WTC11 (cell line): ENCODE results near the gene SPANXN4. TPM values are rescaled to one million over a fixed set of nuclear protein-coding genes. Genes with fewer than 3 reads are reported as not detected.

ENCODE experiments used
- ATAC-seq: fragments of 200-7000 bp; cut with Tn5 transposase; 2 replicates; pipeline ENCODE4 v1.10.0; 2021; ENCODE audit warnings: mild to moderate bottlenecking, moderate library complexity
- CTCF ChIA-PET: fragments of 300-600 bp; sonication (Branson Sonifier 250); formaldehyde crosslinking; loops from one replicate; lab custom pipeline; 2021; ENCODE audit warnings: antibody characterized with exemption; lab: Charles Lee
- POLR2A ChIA-PET: fragments of 350-600 bp; sonication (Branson Sonifier 250); formaldehyde crosslinking; loops from one replicate; lab custom pipeline; 2021; ENCODE audit warnings: antibody characterized with exemption; lab: Charles Lee
- DNase-seq: peaks from one replicate; pipeline ENCODE4 v3.0.0; 2021; ENCODE audit warnings: low spot score
- H3K27ac Mint-ChIP-seq: 2 replicates; pipeline ENCODE4 v1.8.0; 2021; ENCODE audit warnings: mixed read lengths
- H3K27me3 Mint-ChIP-seq: 2 replicates; pipeline ENCODE4 v1.8.0; 2021; ENCODE audit warnings: low read depth, mild to moderate bottlenecking, moderate library complexity, mixed read lengths
- H3K36me3 Mint-ChIP-seq: 2 replicates; pipeline ENCODE4 v1.8.0; 2021; ENCODE audit warnings: mixed read lengths
- H3K4me1 Mint-ChIP-seq: 2 replicates; pipeline ENCODE4 v1.8.0; 2022; ENCODE audit warnings: mixed read lengths
- H3K4me3 Mint-ChIP-seq: 2 replicates; pipeline ENCODE4 v1.8.0; 2021; ENCODE audit warnings: mild to moderate bottlenecking, moderate library complexity, mixed read lengths
- H3K9me3 Mint-ChIP-seq: 2 replicates; pipeline ENCODE4 v1.8.0; 2021; ENCODE audit warnings: mixed read lengths
- EMX1 ChIP-seq: fragments of 250-450 bp; sonication (Bioruptor Pico); IDR thresholded peaks from 2 replicates; pipeline ENCODE4 v1.8.0; 2021; ENCODE audit warnings: mild to moderate bottlenecking
- ESRRA ChIP-seq: sonication (generic); formaldehyde crosslinking; IDR thresholded peaks from 2 replicates; pipeline ENCODE4 v1.8.1; 2022; ENCODE audit warnings: mild to moderate bottlenecking, missing genetic modification reagents, borderline replicate concordance
- GTF2I ChIP-seq: fragments of 250-450 bp; sonication (Bioruptor Pico); conservative IDR thresholded peaks from 2 replicates; pipeline ENCODE4 v1.4.0; 2021; ENCODE audit warnings: mild to moderate bottlenecking
- JUN ChIP-seq: sonication (generic); formaldehyde crosslinking; IDR thresholded peaks from 2 replicates; pipeline ENCODE4 v1.8.0; 2023; ENCODE audit warnings: mild to moderate bottlenecking, missing genetic modification reagents
- MXD4 ChIP-seq: fragments of 250-450 bp; sonication (Bioruptor Pico); IDR thresholded peaks from 2 replicates; pipeline ENCODE4 v1.8.0; 2021; ENCODE audit warnings: mild to moderate bottlenecking, moderate library complexity, borderline replicate concordance
- NFYB ChIP-seq: sonication (generic); formaldehyde crosslinking; conservative IDR thresholded peaks from 2 replicates; pipeline ENCODE4 v1.8.0; 2022; ENCODE audit warnings: low read depth, missing genetic modification reagents
- SMAD3 ChIP-seq: sonication (generic); formaldehyde crosslinking; IDR thresholded peaks from 2 replicates; pipeline ENCODE4 v1.8.0; 2022; ENCODE audit warnings: missing genetic modification reagents, mild to moderate bottlenecking, borderline replicate concordance
- SMAD4 ChIP-seq: sonication (generic); formaldehyde crosslinking; IDR thresholded peaks from 2 replicates; pipeline ENCODE4 v1.8.0; 2022; ENCODE audit warnings: mild to moderate bottlenecking, missing genetic modification reagents
- ZNF423 ChIP-seq: fragments of 250-450 bp; sonication (Bioruptor Pico); IDR thresholded peaks from 2 replicates; pipeline ENCODE4 v2.1.2; 2022; ENCODE audit warnings: mild to moderate bottlenecking, moderate library complexity
- ZNF671 ChIP-seq: fragments of 250-450 bp; sonication (Bioruptor Pico); IDR thresholded peaks from 2 replicates; pipeline ENCODE4 v1.8.0; 2021; ENCODE audit warnings: mild to moderate bottlenecking
- total RNA-seq: library from RNA; stranded (reverse); gene quantifications from 3 replicates; pipeline ENCODE4 v1.2.3, GENCODE V29; 2021
- TF ChIP-seq, protein P1 (sequence below): sonication (generic); formaldehyde crosslinking; IDR thresholded peaks from 2 replicates; pipeline ENCODE4 v1.8.1; 2023; ENCODE audit warnings: mild to moderate bottlenecking, missing genetic modification reagents, borderline replicate concordance
- TF ChIP-seq, protein P2 (sequence below): fragments of 200-600 bp; IDR thresholded peaks from 2 replicates; pipeline ENCODE4 v1.8.0; 2022; ENCODE audit warnings: antibody characterized with exemption
- TF ChIP-seq, protein P3 (sequence below): sonication (generic); formaldehyde crosslinking; IDR thresholded peaks from 2 replicates; pipeline ENCODE4 v1.8.0; 2022; ENCODE audit warnings: missing genetic modification reagents
- TF ChIP-seq, protein P4 (sequence below): sonication (generic); formaldehyde crosslinking; IDR thresholded peaks from 2 replicates; pipeline ENCODE4 v1.8.1; 2022; ENCODE audit warnings: missing genetic modification reagents, borderline replicate concordance

The SPANXN4 gene
- total RNA-seq, 1 experiment from 2014 or later, result not detected

DNA sequence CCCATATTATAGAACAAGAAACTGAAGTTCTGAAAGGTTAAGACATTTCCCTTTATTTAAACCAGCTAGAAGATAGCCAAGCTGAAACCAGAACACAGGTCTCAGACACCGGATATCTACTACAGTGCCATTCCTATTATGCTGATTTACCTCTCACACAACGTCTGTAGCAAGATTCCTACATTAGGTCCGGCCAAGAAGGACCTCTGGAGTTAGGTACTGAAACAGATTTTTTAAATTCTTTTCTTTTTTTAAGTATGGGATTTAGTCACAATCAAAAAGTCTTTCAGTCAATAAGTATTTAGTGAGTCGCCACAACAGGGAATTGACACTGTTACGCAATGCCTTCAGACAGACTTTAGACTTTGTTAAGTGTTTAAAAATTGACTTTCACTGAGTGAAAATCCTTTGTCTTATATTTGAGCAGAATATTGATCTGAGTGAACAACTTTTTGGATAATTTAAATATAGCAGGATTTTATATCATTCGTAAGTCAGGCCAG lies 26.5 kb upstream of the SPANXN4 start:
- H3K36me3 Mint-ChIP-seq, result peaks cover 20% of the 10 kb centered on the region
- no peak for TF ChIP-seq ZNF671 (CRISPR knock-in tag)
- TF ChIP-seq, all 79 proteins: peak for 0
- H3K4me1 Mint-ChIP-seq, result no peaks in the 10 kb centered on the region
- peaks cover 3% of the 10 kb centered on the region for H3K27me3 Mint-ChIP-seq
- H3K9me3 Mint-ChIP-seq, result peaks cover 61% of the 10 kb centered on the region
- H3K4me3 Mint-ChIP-seq, result no peak overlapping the region
- no peak overlapping the region for H3K27ac Mint-ChIP-seq
- ChIA-PET CTCF (no interaction called here), POLR2A (no interaction called here)
- ATAC-seq (no peak), DNase-seq (no peak)

DNA sequence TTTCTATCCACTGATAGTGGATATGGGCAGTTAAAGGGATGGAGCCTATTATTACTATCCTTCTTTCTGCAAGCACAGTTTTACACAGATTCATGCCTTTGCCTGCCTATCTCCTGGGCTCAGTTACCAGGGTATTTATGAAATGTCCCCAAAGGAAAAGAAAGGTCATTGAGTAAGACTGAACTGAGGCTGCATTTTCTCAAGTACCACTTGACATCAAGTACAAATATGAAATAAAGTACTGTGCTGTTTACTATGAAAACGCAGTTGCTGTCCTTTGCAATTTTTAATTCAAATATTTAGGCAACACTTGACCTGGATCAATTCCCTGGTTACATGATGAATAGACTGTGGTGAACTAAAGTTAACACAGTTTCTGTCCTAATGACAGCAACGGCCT lies 23.5 kb upstream of the SPANXN4 start:
- H3K27ac Mint-ChIP-seq, result no peak overlapping the region
- ChIA-PET POLR2A (no interaction called here), CTCF (no interaction called here)
- peaks cover 56% of the 10 kb centered on the region for H3K9me3 Mint-ChIP-seq
- no peak overlapping the region for H3K4me3 Mint-ChIP-seq
- no peaks in the 10 kb centered on the region; the same call in 1 of the 2 replicates for H3K27me3 Mint-ChIP-seq
- peaks cover 11% of the 10 kb centered on the region for H3K36me3 Mint-ChIP-seq
- ATAC-seq, result no peak
- DNase-seq, result no peak
- TF ChIP-seq EMX1 (CRISPR knock-in tag) (no peak), ESRRA (CRISPR knock-in tag) (no peak), ZNF423 (CRISPR knock-in tag) (no peak), GTF2I (CRISPR knock-in tag) (no peak), SMAD4 (no peak), JUN (no peak), SMAD3 (CRISPR knock-in tag) (no peak), NFYB (CRISPR knock-in tag) (no peak), MXD4 (CRISPR knock-in tag) (no peak)
- TF ChIP-seq, protein P1, sequence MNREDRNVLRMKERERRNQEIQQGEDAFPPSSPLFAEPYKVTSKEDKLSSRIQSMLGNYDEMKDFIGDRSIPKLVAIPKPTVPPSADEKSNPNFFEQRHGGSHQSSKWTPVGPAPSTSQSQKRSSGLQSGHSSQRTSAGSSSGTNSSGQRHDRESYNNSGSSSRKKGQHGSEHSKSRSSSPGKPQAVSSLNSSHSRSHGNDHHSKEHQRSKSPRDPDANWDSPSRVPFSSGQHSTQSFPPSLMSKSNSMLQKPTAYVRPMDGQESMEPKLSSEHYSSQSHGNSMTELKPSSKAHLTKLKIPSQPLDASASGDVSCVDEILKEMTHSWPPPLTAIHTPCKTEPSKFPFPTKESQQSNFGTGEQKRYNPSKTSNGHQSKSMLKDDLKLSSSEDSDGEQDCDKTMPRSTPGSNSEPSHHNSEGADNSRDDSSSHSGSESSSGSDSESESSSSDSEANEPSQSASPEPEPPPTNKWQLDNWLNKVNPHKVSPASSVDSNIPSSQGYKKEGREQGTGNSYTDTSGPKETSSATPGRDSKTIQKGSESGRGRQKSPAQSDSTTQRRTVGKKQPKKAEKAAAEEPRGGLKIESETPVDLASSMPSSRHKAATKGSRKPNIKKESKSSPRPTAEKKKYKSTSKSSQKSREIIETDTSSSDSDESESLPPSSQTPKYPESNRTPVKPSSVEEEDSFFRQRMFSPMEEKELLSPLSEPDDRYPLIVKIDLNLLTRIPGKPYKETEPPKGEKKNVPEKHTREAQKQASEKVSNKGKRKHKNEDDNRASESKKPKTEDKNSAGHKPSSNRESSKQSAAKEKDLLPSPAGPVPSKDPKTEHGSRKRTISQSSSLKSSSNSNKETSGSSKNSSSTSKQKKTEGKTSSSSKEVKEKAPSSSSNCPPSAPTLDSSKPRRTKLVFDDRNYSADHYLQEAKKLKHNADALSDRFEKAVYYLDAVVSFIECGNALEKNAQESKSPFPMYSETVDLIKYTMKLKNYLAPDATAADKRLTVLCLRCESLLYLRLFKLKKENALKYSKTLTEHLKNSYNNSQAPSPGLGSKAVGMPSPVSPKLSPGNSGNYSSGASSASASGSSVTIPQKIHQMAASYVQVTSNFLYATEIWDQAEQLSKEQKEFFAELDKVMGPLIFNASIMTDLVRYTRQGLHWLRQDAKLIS (CRISPR knock-in tag), result no peak
- TF ChIP-seq, protein P2, sequence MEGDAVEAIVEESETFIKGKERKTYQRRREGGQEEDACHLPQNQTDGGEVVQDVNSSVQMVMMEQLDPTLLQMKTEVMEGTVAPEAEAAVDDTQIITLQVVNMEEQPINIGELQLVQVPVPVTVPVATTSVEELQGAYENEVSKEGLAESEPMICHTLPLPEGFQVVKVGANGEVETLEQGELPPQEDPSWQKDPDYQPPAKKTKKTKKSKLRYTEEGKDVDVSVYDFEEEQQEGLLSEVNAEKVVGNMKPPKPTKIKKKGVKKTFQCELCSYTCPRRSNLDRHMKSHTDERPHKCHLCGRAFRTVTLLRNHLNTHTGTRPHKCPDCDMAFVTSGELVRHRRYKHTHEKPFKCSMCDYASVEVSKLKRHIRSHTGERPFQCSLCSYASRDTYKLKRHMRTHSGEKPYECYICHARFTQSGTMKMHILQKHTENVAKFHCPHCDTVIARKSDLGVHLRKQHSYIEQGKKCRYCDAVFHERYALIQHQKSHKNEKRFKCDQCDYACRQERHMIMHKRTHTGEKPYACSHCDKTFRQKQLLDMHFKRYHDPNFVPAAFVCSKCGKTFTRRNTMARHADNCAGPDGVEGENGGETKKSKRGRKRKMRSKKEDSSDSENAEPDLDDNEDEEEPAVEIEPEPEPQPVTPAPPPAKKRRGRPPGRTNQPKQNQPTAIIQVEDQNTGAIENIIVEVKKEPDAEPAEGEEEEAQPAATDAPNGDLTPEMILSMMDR, result no peak
- TF ChIP-seq, protein P3, sequence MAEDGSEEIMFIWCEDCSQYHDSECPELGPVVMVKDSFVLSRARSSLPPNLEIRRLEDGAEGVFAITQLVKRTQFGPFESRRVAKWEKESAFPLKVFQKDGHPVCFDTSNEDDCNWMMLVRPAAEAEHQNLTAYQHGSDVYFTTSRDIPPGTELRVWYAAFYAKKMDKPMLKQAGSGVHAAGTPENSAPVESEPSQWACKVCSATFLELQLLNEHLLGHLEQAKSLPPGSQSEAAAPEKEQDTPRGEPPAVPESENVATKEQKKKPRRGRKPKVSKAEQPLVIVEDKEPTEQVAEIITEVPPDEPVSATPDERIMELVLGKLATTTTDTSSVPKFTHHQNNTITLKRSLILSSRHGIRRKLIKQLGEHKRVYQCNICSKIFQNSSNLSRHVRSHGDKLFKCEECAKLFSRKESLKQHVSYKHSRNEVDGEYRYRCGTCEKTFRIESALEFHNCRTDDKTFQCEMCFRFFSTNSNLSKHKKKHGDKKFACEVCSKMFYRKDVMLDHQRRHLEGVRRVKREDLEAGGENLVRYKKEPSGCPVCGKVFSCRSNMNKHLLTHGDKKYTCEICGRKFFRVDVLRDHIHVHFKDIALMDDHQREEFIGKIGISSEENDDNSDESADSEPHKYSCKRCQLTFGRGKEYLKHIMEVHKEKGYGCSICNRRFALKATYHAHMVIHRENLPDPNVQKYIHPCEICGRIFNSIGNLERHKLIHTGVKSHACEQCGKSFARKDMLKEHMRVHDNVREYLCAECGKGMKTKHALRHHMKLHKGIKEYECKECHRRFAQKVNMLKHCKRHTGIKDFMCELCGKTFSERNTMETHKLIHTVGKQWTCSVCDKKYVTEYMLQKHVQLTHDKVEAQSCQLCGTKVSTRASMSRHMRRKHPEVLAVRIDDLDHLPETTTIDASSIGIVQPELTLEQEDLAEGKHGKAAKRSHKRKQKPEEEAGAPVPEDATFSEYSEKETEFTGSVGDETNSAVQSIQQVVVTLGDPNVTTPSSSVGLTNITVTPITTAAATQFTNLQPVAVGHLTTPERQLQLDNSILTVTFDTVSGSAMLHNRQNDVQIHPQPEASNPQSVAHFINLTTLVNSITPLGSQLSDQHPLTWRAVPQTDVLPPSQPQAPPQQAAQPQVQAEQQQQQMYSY (CRISPR knock-in tag), result no peak
- TF ChIP-seq, protein P4, sequence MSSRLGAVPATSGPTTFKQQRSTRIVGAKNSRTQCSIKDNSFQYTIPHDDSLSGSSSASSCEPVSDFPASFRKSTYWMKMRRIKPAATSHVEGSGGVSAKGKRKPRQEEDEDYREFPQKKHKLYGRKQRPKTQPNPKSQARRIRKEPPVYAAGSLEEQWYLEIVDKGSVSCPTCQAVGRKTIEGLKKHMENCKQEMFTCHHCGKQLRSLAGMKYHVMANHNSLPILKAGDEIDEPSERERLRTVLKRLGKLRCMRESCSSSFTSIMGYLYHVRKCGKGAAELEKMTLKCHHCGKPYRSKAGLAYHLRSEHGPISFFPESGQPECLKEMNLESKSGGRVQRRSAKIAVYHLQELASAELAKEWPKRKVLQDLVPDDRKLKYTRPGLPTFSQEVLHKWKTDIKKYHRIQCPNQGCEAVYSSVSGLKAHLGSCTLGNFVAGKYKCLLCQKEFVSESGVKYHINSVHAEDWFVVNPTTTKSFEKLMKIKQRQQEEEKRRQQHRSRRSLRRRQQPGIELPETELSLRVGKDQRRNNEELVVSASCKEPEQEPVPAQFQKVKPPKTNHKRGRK (CRISPR knock-in tag), result no peak
- no peaks in the 10 kb centered on the region for H3K4me1 Mint-ChIP-seq
